Nucleus accumbens (tissue), 56 donors: Measurements from ENCODE around the gene LINGO4.

Experiments used
- DNase-seq, 56 donors: peaks; one replicate each; lab custom pipeline; 2025; lab: John Stamatoyannopoulos, UW

Gene LINGO4

DNA sequence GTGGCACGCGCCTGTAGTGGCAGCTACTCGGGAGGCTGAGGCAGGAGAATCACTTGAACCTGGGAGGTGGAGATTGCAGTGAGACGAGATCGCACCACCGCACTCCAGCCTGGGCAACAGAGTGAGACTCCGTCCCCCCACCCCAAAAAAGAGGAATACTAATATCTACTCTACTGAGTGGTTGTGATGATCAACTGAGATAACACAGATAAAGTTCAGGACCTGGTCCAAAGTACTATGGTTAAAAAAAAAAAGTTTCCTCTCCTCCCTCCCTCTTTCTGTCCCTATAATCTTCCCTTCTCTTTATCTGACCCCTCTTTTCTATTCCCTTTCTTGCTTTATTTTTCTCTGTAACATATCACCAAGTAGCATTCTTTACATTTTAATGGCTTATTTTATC lies 30.4 kb upstream of the LINGO4 start:
- no peak for DNase-seq

DNA sequence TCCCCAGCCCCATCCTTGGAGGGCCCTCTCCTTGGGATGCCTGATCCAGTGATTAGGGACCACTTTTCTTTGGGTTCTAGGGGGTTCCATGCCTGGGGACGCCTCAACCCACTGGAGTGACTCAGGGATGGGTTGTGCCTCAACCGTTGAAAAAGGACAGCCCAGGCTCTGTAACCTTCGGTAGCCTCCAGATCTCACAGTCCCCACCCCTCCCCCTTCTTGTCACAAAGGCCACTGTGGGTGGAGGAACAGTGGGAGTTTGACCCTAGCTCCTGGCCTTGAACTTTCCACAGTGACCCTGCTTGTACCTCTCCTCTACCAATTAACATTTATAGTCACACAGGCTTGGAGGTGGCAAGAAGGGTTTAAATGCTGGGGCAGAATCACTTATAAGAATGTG lies 29.0 kb upstream of the LINGO4 start:
- no peak for DNase-seq

DNA sequence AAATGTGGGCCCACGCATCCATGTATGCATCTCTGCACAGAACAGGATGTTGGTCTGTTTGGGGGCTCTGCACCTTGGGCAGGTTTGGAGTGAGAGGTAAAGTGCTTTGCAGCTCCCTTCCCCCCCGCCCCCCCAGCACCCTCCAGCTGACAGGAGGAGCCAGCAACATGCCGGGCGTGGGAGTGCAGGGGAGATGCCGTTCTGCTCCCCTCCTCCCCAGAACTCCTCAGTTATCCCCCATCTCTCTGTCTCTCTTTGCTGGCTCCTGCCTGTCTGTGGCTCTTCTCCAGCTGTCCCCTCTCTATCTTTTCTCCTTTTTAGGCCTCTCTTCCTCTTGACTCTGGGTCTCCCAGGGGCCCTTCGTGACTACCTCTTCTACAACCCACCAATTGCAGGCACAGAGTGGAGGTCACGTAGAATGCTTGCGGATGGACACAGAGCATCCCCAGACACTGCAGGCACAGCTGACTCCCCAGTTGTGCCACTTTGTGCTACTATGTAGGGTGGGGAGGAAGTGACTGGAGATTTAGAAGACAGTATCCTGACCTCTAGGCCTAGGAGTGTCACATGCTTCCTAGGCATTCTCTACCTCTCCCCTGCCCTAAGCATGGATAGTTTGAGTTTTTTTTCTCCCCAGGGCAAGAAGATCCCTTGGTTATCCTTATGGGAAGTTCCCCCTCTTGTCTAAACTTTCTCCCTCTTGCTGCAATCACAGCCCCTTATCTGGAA lies 28.1 kb upstream of the LINGO4 start:
- DNase-seq: peak in 1 of 56 donors; percentile 13

DNA sequence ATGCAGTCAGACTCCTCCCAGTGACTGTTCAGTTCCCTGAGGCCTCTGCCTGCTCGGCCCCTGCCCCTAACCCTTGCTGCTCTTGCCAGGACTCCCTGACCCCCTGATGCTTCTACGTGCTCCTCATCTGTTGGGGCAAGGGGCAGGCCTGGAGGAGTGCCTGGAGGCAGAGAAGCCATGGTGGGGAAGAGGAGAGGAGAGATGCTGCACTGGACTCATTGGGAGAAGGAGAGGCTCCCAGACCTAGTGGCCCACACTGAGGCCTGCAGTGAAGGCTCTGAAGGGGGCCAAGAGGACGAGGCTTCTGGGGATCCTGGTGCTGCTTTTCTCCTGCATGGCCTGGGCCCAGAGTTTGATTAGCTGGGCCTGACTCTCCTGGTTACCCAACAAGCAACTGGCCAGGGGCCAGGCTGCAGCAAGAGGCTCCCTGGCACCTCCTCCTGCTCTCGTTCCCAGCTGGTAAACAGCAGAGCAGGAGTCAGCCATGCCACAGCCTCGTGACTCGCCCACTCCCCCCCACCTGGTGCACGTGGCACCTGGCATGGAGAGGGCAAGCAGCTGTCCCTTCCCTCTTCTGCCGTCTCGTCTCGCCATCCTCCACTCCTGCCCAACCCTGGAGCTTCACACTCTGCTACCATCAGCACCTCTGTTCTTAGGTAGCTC lies 27.2 kb upstream of the LINGO4 start:
- peak in 32 of 56 donors; percentile 7 to 68 (median 26) for DNase-seq

DNA sequence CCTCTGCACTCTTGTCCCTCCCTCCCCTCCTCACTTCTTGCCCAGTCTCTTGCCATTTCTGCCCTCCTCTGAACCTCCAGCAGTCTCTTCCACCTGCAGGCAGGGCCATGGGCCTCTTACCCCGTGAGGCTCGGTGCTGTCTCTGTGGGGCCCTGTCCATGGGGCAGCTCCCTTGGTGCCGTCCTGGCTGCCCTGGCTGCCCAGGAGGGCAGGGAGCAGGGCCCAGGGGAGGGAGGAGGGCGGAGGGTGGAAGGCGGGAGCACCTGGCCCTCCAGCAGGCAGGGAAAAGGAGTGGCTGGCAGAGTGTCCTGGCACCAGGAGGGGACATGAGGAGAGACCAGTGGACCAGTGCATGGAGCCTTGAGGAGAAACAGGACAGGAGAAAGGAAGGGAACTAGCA lies 26.4 kb upstream of the LINGO4 start, which contains the start of gene RORC:
Gene RORC (minus strand): TSS at position 198 of the 400 bp plus-strand sequence. CDS start 38 bp downstream, at position 160.
- DNase-seq: peak in 1 of 56 donors; percentile 18

DNA sequence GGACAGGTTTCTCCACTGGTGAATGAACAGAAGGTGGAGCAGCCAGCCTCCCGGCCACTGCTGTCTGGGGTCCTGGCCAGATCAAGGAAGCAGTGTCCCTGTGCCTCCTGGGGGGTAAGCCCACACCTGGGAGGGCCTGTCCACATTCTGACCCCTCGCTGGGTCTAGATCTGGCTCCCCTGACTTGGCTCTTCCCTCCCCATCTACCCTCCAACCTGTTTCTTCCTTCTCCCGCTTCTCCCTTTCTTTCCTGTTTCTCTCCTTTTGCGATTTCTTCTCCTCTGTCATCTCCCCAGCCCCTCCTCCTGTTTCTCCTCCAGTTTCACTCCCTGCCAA lies 26.0 kb upstream of the LINGO4 start:
- DNase-seq: no peak

DNA sequence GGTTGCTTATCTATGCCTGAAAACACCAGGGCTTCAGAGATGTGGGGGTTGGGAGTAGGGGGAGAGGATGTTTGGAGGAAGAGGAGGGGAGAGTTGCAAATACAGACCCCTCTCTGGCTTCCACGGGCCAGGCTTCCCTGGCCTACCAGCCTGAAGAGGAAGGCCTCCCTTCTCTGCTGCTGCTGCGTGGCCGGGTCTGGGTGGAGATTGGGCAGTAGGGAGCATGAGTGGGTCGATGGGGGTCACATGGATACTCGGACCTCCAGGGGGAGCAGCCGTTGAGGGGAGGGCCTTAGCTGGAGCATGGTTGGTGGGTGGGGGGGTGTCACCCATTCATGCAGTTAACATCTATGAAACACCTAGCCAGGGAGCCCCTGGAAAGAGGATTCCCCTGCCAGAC lies 24.8 kb upstream of the LINGO4 start:
- DNase-seq: no peak

DNA sequence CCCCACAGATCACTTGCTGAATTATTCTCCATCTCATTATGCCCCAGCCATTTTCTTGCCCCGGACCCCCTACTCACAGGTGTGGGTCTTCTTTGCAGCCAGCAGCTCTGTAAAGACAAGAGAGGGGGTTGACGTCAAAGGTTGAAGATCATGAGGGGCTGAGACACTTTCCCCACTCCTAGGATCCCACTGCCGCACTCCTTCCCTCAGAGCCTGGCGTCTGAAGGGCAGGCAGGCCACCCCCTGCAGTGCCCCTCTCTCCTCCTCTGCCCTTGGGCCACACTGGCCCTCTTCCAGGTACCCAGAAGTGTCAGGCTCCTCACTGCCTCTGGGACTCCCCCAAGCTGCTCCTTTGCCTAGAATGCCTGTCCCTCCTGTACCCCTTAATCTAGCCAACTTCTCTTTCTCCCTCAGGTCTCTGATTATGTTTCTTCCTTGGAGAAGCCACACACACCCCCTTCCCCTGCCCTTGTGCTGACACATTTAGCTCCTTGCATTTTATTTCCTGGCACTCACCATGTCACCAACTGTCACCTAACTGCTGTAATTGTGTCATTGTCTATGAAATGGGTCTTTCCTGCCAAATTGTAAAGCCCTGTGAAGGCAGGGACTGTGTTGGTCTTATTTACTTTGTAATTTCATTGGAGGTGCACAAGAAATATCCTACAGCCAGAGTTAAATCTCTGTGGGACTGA lies 24.3 kb upstream of the LINGO4 start:
- no peak for DNase-seq

DNA sequence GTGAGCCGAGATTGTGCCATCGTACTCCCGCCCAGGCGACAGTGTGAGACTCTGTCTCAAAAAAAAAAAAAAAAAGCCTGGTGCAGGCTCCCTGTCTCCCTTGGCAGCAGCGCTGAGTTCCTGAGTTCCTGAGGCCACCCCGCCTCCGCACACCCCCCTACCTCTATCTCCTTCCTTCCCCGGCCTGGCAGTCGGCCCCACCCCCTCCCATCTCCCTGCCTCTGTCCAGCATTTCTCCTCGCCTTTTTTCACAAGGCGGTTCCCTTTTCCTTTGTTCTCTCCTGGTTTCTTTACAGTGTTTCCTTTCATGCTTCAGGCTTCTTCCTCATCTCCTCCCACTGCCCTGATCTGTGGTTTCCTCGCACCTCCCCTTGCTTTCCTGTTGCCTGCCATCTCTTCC lies 23.7 kb upstream of the LINGO4 start:
- peak in 2 of 56 donors; percentile 8 to 10 for DNase-seq

DNA sequence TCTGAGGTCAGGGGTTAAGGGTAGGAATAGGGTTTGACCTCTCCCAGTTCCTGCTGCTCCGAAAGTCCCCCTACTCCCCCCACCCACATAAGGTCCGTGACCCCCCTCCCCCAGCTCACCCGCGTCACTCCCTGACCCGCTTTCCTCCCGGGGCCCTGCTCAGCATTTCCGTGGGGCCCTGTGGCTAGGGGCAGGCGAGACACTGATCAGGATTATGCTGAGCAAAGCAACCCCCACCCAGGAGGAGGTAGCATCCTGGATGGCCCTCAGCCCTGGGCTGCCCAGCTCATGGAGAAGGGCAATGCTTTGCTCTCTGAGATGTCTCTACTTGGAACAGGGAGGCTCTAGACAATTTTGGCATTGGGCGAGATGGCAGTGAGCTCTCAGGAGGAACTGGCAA lies 22.6 kb upstream of the LINGO4 start:
- DNase-seq: no peak

DNA sequence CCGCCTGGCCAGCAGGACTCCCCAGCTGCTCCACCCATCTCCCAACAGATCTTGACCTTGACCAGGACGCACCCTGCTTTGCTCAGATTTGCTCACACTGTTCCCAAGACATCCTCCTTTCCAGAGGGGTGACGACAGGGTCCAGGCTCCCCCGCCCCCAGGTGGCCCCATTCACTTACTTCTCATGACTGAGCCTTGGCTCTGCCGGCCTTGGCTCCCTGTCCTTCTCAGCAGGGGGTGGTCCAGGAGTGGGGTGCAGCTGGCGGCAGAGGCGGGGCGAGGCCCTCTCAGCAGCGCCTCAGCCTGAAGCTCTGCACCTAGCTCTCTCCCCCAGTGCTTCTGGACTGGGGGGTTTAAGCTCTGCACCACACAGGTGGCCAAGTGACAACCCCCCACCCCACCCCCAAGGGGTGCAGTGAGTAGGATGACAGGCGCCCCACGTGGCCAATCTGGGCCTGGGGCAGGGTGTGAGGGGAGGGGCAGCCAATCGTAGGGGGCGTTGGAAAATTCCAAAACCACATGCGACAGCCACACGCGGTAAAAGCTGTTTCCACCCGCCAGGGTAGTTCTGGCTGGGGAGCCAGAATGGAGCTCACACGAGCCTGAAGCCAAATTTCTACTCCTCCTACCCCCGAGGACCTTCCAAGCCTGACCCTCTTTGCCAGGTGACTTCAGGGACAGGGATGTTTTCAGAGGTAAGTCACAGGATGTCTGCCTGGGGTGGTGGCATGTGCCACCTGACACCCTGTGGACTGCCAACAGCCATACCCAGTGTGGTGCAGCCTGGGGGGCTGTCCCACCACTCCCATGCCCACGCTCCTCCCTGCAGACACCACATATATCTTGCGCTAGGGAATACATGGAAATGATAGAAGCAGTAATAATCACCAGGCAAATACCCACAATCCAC lies 20.8 kb upstream of the LINGO4 start:
- no peak for DNase-seq

DNA sequence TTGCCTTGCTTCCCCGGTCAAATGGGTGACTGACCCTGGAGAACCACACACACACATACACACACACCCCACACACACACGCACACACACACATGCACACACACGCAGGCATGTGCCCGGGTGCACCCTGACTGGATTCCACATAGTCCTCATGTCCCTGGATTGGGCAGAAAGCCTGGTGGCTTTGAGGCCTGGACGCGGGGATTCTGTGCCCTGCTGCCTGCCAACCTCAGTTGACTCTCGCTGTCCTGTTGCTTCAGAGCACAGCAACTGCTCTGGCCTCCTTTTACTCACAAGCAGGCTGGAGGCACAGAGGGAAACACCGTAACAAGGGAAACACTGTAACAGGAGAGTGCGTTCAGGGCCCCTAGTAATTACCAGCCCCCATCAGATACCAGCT lies 20.0 kb upstream of the LINGO4 start:
- peak in 1 of 56 donors; percentile 20 for DNase-seq

DNA sequence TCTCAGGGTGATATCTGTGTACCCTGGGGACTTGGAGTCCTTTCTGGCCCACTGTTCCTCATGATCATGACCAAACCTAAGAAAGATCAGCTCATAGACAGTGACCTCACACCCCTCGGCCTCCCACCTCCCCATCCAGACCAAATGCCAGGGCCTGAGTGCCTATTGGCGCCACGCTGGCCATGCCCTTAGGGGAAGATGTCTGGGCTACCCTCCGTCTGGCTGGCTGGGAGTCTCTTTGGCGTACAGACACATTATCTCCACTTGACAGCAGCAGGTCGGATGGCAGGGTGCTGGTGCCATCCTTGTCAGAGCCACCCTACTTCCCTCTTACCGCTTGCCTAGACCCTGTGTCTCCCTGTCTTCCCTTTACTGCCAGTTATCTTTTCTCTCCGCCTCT lies 18.0 kb upstream of the LINGO4 start:
- DNase-seq: no peak

DNA sequence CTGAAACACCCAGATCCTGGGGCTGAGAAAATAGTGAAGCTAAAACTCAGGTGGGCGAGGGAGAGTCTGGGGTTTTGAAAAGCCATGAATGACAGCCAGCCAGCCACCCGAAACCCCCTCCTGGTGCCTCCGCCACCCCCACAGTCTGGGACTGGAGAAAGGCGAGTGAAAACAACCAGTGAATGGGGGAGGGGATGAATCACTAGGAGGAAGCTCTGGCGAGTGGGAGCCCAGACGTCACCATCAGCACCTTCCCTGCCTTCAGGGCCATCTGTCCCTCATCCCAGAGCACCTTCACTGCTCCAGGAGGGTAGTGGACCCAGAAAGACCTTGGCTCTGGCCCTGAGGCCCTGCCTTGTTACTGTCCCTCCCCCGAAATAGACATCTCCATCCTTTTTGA lies 17.2 kb upstream of the LINGO4 start:
- no peak for DNase-seq

DNA sequence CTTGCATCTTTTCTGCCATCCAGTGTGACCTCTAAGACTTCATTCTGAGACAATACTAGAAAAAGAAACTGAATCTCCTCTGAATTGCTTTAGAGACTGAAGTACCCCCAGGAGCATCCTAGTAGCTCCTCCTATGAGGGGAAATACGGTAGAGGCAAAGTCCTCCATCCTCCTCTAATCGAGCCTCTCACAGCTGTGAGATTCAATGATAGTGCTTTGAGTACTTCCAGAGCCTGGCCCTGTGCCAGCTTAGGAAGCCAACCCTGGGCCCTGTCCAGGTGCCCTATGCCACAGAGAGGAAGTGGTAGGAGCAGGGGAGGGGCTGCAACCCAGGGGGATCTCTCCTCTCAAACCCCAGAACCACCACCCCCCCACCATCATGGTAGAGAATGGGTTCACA lies 15.7 kb upstream of the LINGO4 start:
- DNase-seq: no peak

DNA sequence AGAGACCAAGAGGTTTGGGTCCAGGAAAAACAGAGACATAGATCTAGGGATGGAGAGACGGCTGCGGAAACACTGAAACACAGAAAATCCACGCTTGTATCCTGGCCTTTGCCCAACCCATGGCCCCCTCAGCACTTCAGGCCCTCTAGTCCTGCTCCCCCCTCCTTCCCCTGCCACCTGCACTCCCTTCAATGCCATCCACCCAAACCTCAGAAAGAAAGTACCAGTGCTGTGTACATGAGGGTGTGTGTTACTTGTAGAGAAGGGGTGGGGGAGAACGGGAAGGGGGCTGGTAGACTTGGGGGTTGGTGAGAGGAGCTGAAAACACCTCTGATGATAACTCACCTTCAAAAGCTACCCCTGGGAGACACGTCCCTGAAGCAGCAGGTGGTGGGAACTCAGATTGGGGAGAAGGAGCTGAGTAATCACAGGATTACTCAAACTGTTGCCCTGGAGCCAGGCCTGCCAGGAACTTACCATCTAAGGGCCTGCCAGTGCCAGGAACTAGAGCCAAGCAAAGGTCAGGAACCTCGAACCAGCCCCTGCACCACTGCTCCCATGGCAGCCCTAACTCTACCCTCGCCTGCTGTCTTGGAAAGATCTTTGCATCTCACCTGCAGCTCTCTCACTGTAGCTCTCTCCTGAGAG lies 14.9 kb upstream of the LINGO4 start:
- no peak for DNase-seq

DNA sequence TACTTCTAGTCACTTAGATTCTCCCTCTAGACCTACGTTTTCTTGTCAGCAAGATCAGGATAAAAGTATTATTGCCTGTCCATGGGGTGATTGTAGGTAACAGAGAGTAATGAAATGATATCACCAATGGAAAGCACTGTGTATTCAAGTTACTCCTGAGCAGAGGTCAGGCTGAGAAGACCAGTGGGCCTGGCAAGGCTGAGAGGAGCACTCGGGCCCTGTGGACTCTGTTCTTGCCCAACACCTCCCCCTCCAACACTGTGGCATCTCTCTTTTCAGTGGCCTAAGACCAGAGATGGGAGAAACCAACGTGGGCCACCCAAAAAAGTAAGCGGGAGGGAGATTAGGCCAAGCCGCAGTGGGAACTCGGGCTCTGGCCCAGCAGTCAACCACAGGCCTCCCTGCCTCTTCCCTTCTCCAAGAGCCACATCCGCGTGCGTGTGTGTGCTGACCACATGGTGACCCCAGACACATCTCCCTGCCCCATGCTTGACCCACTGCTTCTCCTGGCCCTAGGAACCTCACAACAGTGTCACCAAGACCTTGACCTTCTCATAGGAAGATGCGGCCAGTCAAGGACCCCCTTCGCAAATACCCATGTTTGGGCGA lies 14.1 kb upstream of the LINGO4 start:
- DNase-seq: no peak

DNA sequence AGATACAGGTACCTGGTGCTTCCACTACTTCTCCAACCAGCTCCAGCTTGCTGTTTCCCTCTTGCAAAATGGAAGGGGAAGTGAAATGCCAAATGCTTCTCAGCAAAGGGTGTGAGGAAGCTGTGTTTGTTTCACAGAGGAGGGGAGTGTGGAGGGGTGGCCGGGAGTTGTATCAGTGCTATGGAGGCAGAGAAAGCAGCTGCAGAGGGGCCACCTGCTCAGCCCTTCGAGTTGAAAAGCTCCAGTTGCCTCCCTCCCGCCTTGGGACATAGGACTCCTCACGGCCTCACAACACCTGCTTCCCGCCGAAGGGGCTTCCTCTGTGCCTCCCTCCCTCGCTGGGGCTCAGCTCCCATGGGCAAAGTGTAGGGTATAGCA lies 12.1 kb upstream of the LINGO4 start:
- no peak for DNase-seq

DNA sequence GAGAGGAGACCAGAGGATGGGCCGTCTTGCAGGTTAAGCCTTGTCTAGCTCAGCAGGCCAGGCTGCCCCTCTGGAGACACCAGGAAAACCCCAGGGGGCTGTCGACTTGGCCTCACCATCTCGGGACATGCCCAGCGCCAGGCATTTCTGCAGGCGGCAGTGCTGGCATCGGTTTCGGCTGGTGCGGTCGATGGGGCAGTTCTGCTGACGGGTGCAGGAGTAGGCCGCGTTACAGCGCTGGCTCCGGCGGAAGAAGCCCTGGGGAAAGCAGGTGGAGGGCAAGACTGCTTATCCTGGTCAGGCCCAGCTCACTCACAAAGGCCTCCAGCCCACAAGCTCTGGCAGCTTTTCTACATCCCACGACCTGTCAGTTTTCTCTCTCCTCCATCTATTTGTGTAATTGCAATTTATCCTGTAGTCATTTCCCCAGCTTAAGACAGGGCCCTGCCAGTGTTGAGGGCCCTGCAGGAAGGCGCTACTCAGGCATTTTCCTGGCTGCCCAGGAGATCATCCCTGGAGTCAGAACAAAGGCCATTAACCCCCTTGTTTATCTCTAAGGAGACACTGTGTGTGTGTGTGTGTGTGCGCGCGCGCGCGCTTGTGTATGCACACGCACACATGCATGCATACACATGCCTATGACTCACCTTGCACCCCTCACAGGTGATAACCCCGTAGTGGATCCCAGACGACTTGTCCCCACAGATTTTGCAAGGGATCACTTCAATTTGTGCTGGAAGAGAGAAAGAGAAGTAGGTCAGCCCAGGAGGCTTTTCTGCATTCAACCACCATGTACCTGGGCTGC lies 11.5 kb upstream of the LINGO4 start:
- DNase-seq: no peak
